Urinary bladder (tissue), 4 donors: ENCODE data around the gene SEMA4C. TPM values are rescaled to one million over a fixed set of nuclear protein-coding genes. Genes with fewer than 3 reads are reported as not detected.

Experiments used
- DNase-seq: peaks from one replicate; pipeline ENCODE4 v3.0.0-alpha.2; 2015; ENCODE audit errors: extremely low spot score
- H3K27ac ChIP-seq: one replicate; pipeline ENCODE4 v1.5.1; 2013; ENCODE audit warnings: low read depth, mild to moderate bottlenecking, moderate library complexity
- H3K36me3 ChIP-seq: one replicate; pipeline ENCODE4 v1.6.1; 2013; ENCODE audit warnings: mild to moderate bottlenecking, moderate library complexity; ENCODE audit not compliant: insufficient read depth
- H3K4me1 ChIP-seq: one replicate; pipeline ENCODE4 v1.6.1; 2013; ENCODE audit warnings: mild to moderate bottlenecking, moderate library complexity; ENCODE audit not compliant: insufficient read depth
- H3K4me3 ChIP-seq: one replicate; pipeline ENCODE4 v1.5.1; 2013; ENCODE audit warnings: low read depth, low read length
- whole genome bisulfite sequencing: extraction: QIAGEN DNeasy Blood & Tissue Kit; methylation state at CpG from one replicate; pipeline ENCODE4 v1.1.7; 2013; 5-methylcytosine and 5-hydroxymethylcytosine counted together
- polyA plus RNA-seq: library from polyadenylated mRNA; stranded (reverse); fragments of 200-250 nt; gene quantifications from one replicate; pipeline ENCODE4 v1.2.3, GENCODE V29; 2013
- total RNA-seq: library from RNA; depleted of rRNA; stranded (reverse); fragments of >200 nt; gene quantifications from one replicate; pipeline ENCODE4 v1.2.3, GENCODE V29; 2014
- donor health status: healthy with polysubstance abuse.
- donor health status: healthy.

The SEMA4C gene
- total and polyA plus RNA-seq, 2 donors: 27.4 to 80.1 TPM

DNA sequence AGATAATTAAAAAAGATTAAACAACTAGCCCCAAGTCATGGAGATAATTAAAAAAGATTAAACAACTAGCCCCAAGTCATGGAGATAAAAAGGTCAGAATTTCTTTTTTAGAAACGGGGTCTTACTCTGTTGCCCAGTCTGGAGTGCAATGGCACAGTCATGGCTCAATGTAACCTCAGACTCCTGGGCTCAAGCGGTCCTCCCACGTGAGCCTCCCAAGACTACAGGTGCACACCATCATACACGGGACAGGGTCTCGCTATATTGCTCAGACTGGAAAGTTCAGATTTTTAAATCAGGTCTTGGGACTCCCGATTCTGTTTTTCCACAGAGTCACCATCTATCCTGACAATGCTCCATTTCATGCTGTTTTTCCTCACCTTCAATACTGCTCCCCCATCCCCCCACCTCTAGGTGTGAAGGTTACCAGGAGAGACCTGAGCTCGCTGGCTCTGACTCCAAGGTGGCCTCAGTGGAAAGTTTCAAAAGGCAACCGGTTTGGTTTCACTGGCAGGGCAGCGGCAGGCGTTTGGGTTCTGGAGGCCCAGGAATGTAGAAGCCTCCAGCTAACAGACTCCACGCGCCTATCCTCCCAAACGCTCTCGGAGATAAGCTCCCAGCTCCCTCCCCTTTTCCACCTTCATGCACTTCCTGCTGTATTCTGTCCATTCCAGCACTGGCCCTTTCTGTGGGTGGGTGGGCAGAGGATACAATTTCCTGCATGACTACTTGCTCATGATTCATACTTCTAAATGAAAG, 2.9 kb upstream of the SEMA4C start:
- H3K27ac ChIP-seq: no peak overlapping the region
- WGBS: 70% methylated on average over 14 of the region's 14 CpGs
- H3K4me3 ChIP-seq: no peak overlapping the region

DNA sequence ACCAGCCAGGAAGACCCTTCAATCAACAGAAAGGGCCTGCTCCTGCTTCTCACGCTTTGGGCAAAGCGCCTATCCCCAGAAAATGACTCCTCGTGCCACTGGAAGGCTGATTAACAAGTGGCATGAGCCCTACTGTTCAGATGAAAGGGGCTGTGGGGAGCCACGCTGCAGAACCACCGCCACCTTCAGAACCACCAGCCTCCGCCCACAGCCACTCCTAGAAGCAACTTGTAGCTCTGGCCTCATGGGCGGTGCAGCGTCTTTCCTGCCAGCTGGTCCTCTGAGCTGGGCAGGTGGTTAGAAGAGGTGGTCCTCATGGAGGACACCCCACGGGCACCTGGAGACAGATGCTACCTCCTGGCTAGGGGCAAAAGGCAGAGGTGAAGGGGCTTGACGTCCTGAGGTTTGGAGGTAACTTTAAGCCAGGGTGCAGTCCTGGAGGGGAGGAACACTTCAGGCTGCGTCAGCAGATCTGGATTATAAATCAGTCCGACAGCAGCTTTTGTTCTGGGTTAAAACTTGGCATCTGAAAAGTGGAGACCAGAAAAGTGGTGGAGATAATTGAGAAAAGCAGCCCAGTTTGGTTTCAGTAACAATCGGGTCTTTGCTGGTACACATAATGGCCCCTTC, 861 bp upstream of the SEMA4C start:
- WGBS: 13% methylated on average over 13 of the region's 13 CpGs
- peak overlapping the region; percentile 93 for H3K27ac ChIP-seq
- peak overlapping the region; percentile 92 for H3K4me3 ChIP-seq
- no peaks in the 10 kb centered on the region for H3K4me1 ChIP-seq
- no peak for DNase-seq
- no peaks in the 10 kb centered on the region for H3K36me3 ChIP-seq

More for the DNA sequence above, 2.9 kb upstream of the SEMA4C start:
- Histone ChIP-seq H3K36me3 (no peaks in the 10 kb centered on the region), H3K4me1 (no peaks in the 10 kb centered on the region)
- no peak for DNase-seq

DNA sequence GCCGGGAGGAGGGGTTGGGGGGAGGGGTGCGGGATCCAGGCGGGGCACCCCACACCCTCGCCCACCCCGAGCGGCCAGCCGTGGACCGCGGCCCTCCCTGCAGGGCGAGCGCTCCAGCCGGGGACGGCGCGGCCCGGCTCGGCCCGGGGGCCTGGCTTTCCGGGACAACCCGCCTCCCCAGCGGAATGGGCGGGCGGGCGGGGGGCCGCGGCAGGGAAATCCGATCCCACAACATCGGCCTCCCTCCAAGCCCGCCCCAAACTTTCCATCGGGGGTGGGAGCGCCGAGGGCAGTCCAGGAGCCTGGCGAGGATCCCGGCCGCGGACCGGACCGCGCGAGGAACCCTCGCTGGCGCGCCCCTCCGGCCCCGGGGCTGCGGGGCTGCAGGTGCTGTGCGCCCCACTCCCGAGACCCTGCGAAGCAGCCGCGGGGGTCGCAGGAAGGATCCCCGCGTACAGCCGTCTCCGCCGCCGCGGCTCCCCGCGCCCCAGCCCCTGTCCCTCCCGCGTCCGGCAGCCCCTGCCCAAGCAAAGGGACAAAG, 529 bp downstream of the SEMA4C start:
- Histone ChIP-seq H3K36me3 (peaks cover 3% of the 10 kb centered on the region), H3K4me3 (peak overlapping the region; percentile 92), H3K4me1 (no peaks in the 10 kb centered on the region), H3K27ac (peak overlapping the region; percentile 93)
- WGBS: under 1% methylated on average over 64 of the region's 64 CpGs
- DNase-seq: no peak

DNA sequence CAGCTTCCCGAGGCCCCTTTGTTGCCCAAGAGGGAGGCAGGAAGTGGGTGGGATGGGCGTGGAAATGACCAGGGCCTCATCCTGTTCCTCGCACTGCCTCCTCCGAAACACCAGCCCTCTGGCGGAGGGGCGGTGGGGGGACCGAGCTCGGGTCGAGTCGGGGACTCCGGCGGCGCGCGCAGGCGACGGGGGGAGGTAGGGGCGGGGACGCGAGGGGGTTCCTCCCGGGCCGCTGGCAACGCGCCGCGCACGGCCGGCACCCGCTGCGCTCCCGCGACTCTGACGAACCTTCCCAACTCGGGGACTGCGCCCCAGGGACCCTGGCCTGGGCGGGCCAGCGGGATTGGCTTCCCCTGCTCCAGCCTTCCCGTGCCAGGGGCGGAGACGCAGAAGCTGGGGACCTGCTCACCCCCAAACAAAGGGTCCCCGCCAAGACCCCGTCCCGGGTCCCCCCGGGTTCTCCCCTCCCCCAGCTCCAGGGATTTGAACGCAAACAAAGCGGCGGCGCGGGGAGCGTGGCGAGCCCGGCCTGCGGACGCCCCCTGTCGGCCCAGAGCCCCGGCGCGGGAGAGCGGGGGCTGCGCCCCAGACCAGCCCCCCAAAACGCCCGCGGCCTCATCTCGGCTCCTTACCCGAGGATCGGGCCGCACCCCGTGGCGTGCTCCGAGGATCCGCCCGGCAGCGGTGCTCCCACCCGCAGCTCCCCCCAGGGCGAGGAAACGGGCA, 1.2 kb downstream of the SEMA4C start:
- under 1% methylated on average over 76 of the region's 76 CpGs for WGBS
- peaks cover 3% of the 10 kb centered on the region for H3K36me3 ChIP-seq
- H3K4me3 ChIP-seq: peak overlapping the region; percentile 92
- H3K27ac ChIP-seq: peak overlapping the region; percentile 87
- no peaks in the 10 kb centered on the region for H3K4me1 ChIP-seq
- no peak for DNase-seq

DNA sequence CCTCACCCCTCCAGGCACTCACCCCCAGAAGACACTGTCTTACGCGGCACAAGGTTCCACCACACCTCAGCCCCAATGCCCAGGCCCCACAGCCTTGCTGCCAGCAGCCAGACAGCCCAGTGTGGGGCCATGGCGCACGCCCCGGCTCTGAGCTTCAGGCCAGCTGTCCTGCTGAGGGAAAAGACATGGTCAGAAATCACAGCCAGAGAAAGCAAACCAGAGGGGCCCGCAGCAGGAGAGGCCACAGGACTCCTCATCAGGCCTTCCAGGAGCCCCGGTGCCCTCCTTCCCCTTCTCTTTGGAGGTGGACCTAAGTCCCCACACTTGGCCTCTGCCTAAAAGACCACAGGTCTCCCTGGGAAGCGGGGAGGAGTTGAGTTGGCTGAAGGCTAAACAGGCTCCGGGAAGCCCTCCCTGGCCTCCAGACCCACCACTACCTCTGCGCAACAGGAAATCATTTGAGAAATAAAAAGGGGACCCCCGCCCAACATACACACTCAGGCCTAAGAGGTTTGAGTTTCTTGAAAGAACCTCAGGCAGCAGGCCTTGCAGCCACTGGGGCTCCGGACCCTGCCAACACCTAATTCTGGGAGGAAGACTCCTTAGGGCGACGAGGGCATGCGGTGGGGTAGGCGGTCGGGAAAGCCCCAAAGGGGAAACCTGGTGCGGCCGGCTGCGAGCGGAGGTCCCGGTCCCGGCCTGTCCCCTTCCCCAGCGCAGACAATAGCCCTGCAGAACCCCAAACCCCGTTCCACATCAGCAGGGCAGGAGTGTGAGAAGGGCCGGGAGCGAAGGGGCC, 1.9 kb downstream of the SEMA4C start:
- 8% methylated on average over 27 of the region's 27 CpGs for WGBS
- H3K4me1 ChIP-seq: no peaks in the 10 kb centered on the region
- DNase-seq: no peak

DNA sequence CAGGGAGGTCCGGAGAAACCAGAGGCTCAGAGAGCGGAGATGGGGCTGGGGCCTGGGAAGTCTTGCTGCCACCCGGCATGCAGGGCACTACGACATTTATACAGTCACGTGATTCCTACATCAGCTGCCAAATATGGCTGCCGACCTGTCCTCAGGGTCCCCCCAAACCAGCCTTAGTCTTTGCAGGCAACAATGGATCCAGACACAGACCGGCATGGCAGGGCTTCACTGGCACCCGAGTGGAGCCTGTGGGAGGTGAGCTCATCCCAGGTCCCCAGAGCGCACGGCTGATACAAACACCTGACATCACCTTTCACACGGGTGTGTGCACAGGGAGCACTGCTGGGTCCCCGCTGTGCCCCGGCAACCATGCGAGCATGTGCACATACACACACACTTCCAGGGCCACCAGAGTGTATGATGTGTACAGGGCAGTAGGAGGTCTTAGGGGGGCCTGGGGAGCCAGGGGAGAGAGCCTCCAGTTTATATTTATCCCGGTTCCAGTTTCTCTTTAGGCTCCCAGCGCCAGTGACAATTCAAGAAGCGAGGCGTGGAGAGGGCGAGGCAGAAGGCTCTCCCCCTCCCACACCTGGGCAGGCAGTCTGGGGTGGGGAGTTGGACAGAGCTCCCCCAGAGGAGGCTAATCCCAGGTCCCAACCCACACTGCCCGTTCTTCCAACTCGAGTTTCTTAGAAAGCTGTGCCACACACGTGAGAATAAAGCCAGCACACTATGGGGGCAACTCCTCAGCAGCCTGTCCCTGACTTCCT, 2.7 kb downstream of the SEMA4C start:
- DNase-seq: no peak
- Histone ChIP-seq H3K4me1 (no peaks in the 10 kb centered on the region), H3K36me3 (peaks cover 6% of the 10 kb centered on the region), H3K27ac (peak overlapping the region; percentile 72), H3K4me3 (peak overlapping the region; percentile 92)
- 45% methylated on average over 22 of the region's 22 CpGs for WGBS

More for the DNA sequence above, 1.9 kb downstream of the SEMA4C start:
- H3K4me3 ChIP-seq: peak overlapping the region; percentile 92
- H3K27ac ChIP-seq: peak overlapping the region; percentile 86
- peaks cover 6% of the 10 kb centered on the region for H3K36me3 ChIP-seq

DNA sequence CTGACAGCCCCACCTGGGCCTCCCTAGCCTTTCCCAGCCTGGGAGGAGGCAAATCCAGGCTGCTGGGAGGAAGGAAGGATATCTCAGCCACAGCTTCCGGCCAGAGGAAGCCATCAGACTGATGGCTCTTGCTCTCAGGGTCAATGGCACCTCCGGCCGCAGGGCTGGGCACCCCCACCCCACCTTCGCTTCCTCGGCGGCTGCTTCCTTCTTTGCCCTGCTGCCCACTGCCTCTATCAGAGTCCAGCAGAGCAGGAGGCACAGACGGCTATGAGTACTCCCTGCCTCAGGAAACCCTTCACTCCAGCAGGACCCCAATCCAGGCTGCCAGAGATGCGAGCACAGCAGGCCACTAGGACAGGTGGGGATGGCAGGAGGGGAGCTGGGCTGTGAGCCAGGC, 3.3 kb downstream of the SEMA4C start:
- Histone ChIP-seq H3K27ac (no peak overlapping the region), H3K36me3 (peaks cover 6% of the 10 kb centered on the region), H3K4me3 (no peak overlapping the region), H3K4me1 (no peaks in the 10 kb centered on the region)
- no peak for DNase-seq
- 59% methylated on average over 8 of the region's 8 CpGs for WGBS

DNA sequence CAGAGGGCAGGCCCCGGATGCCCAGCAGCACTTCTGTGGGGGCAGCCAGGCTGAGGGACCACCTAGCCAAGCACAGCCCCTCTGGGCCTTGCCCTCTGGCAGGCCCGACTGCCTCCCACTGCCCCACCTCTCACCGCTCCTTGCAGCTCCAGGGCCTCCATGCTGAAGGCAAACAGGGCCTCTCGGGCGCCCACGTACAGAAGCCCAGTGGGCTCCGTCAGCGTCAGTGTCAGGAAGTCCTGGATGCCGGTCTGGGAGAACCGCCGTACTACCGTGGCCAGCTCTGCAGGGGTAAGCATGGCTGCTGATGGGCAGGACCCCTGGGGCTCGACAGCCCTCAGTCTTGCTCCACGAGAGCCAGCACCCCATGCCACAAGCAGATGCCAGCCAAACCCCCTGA, 3.7 kb downstream of the SEMA4C start:
- Histone ChIP-seq H3K4me3 (no peak overlapping the region), H3K4me1 (no peaks in the 10 kb centered on the region), H3K27ac (no peak overlapping the region), H3K36me3 (peaks cover 6% of the 10 kb centered on the region)
- DNase-seq: no peak
- WGBS: 76% methylated on average over 14 of the region's 14 CpGs

DNA sequence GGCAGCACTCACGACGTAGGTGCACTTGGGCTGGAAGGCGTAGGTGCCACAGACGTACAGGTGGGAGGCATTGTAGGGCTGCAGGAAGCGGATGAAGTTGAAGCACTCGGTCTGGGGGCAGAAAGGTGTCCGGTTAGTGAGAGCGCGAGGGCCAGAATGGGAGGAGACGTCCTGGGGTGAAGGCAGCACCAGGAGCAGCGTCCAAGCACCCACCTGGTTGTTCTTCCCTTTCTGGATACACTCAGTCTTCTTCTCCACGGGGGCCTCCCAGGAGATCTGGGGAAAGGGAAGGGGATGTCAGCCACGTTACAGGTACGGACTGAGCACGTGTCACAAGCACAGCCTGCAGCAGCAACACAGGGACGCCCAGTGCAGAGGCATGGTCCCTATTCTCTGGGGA, 4.2 kb downstream of the SEMA4C start:
- WGBS: 79% methylated on average over 16 of the region's 16 CpGs
- Histone ChIP-seq H3K4me1 (no peaks in the 10 kb centered on the region), H3K4me3 (no peak overlapping the region), H3K36me3 (peaks cover 9% of the 10 kb centered on the region), H3K27ac (no peak overlapping the region)
- DNase-seq: no peak

DNA sequence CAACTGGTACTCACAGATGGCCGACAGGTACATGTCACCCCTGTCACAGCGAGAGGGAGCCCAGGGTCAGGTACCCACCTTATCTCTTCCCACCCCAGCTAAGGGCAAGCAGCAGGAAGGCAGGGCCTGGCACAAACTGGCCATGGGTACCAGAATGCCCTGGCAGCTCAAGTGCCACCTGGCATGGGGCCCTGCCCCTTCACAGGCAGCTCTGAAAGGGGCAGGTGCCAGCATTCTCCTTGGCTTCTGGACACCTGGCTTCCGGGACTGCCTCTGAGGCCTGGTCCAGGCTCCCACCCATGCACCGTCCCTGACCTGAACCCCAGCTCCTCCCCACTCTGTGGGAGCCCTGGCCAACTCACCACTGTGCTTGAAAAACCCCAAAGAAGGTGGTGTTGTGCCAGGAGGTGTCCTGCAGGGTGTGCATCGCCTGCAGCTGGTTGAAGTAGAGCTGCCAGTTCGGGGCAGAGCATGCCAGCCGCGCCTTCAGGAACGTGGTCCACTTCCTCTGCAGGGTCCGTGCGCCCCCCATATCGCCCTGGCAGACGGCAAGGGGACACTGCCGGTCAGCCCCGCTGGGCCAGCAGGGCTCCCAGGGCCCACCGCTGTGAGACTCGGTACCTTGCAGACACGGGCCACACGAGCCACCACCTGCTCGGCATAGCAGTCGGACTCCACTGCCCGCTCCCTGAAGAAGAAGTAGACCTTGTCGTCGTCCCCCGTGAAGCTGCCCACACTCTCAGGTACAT, 5.4 kb downstream of the SEMA4C start:
- 84% methylated on average over 25 of the region's 25 CpGs for WGBS
- Histone ChIP-seq H3K27ac (no peak overlapping the region), H3K4me1 (no peaks in the 10 kb centered on the region), H3K4me3 (no peak overlapping the region), H3K36me3 (peaks cover 9% of the 10 kb centered on the region)
- no peak for DNase-seq

DNA sequence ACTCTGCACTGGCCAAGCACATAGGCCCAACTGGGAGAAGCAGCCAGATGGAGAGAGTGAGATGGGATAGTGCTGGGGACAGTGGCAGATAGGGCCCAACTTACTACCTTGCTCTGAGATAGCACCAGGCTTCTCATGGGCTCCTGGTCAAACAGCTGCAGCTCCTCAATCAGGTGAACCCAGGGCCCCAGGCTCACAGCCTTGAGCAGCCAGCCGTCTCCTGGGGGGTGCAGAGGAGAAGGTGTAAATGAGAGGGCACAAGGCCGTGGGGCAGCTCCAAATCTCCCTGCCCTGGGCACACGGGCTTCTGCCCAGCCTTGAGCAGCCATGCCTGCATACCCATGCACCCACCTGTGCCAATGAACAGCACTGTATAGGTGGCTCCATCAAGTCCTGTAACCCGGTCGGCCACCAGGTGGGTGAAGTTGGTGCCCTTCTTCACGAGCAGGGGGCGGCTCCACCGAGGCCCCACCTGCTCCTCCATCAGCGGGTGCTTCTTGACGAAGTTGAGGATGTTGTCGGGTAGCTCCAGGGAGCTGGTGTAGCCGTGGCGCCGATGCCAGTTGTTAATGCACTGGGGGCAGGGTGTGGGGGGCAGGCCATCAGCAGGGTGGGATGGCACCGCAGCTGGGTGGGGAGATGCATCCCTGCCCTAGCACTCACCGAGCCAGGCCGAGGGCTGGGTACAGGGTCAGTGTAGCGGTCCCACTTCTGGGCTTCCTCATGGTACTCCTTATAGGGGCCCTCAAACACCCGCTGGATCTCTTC, 6.1 kb downstream of the SEMA4C start:
- no peak overlapping the region for H3K4me3 ChIP-seq
- peaks cover 9% of the 10 kb centered on the region for H3K36me3 ChIP-seq
- H3K4me1 ChIP-seq: no peaks in the 10 kb centered on the region
- no peak for DNase-seq
- 86% methylated on average over 19 of the region's 19 CpGs for WGBS
- H3K27ac ChIP-seq: no peak overlapping the region
